SK-N-SH (cell line): ENCODE results near the gene HBA1. TPM values are rescaled to one million over a fixed set of nuclear protein-coding genes. Genes with fewer than 3 reads are reported as not detected.
"Not testable (repeated sequence)": the region's sequence is repeated elsewhere in the genome, so short reads cannot be mapped to it uniquely, and the experiment has no call there.

ENCODE experiments used
- CTCF ChIA-PET: fragments of 300-600, 350-600 bp; formaldehyde crosslinking; extraction: SDS; loops from one replicate; lab custom pipeline; 2021; lab: Yijun Ruan, JAX
- POLR2A ChIA-PET: fragments of 350-600 bp; sonication (Branson Sonifier 250); formaldehyde crosslinking; extraction: SDS; loops from one replicate; lab custom pipeline; 2020; ENCODE audit warnings: antibody characterized with exemption, inconsistent platforms; lab: Yijun Ruan, JAX
- DNase-seq: peaks from one replicate; pipeline ENCODE4 v3.0.0; 2012
- H2AFZ ChIP-seq: fragments of 200-600 bp; sonication (generic); 2 replicates; pipeline ENCODE4 v1.8.1; 2016; ENCODE audit warnings: antibody characterized with exemption, mild to moderate bottlenecking, low read depth
- H3F3A ChIP-seq: fragments of 200-600 bp; sonication (generic); replicated peaks from 2 replicates; pipeline ENCODE3; 2016; ENCODE audit warnings: antibody characterized with exemption, mild to moderate bottlenecking; ENCODE audit not compliant: insufficient read depth
- H3K27ac ChIP-seq, 2 experiments: fragments of 200-500 bp in 1 of 2; fragments of 200-600 bp in 1 of 2; sonication (Bioruptor generic) in 1 of 2; sonication (generic), shearing (Covaris generic) in 1 of 2; 2 replicates each; pipeline versions ENCODE4 v1.5.1 to v1.6.1; 2014 to 2016; ENCODE audit warnings: low read depth in 2 of 2, inconsistent platforms in 1 of 2, low read length in 1 of 2, mild to moderate bottlenecking in 1 of 2, mixed read lengths in 1 of 2
- H3K27me3 ChIP-seq: fragments of 200-600 bp; sonication (generic), shearing (Covaris generic); 2 replicates; pipeline ENCODE4 v1.6.1; 2016; ENCODE audit warnings: mixed run types; ENCODE audit not compliant: insufficient read depth
- H3K36me3 ChIP-seq, 2 experiments: fragments of 200-500 bp in 1 of 2; fragments of 200-600 bp in 1 of 2; sonication (Bioruptor generic) in 1 of 2; sonication (generic) in 1 of 2; replicated peaks in 1 of 2; 2 replicates each; pipeline versions ENCODE3 to v1.5.1; 2014 to 2016; ENCODE audit warnings: low read length in 1 of 2, mild to moderate bottlenecking in 1 of 2; ENCODE audit not compliant: insufficient read depth in 2 of 2, control insufficient read depth in 1 of 2
- H3K4me1 ChIP-seq, 2 experiments: fragments of 200-500 bp in 1 of 2; fragments of 200-600 bp in 1 of 2; sonication (Bioruptor generic) in 1 of 2; sonication (generic), shearing (Covaris generic) in 1 of 2; 2 replicates each; pipeline versions ENCODE4 v1.5.1 to v1.6.1; 2014 to 2016; ENCODE audit warnings: low read depth in 1 of 2, low read length in 1 of 2, mixed run types in 1 of 2; ENCODE audit not compliant: insufficient read depth in 2 of 2, control insufficient read depth in 1 of 2
- H3K4me2 ChIP-seq: fragments of 200-600 bp; sonication (generic), shearing (Covaris generic); 2 replicates; pipeline ENCODE4 v1.6.1; 2017; ENCODE audit warnings: mixed run types
- H3K4me3 ChIP-seq, 2 experiments: fragments of 200-500 bp in 1 of 2; fragments of 200-600 bp in 1 of 2; sonication (Bioruptor generic) in 1 of 2; sonication (generic), shearing (Covaris generic) in 1 of 2; 2 replicates each; pipeline versions ENCODE4 v1.5.1 to v1.8.1; 2014 to 2016; ENCODE audit warnings: low read depth in 2 of 2, inconsistent platforms in 1 of 2, low read length in 1 of 2, mild to moderate bottlenecking in 1 of 2, mixed read lengths in 1 of 2, moderate library complexity in 1 of 2
- H3K79me2 ChIP-seq: fragments of 200-600 bp; sonication (generic); 2 replicates; pipeline ENCODE4 v1.8.1; 2017; ENCODE audit warnings: mild to moderate bottlenecking; ENCODE audit not compliant: insufficient read depth
- H3K9ac ChIP-seq: fragments of 200-600 bp; sonication (generic); 2 replicates; pipeline ENCODE4 v1.6.1; 2017; ENCODE audit warnings: mixed run types
- H3K9me2 ChIP-seq: fragments of 200-600 bp; sonication (generic); 2 replicates; pipeline ENCODE4 v1.6.1; 2017; ENCODE audit warnings: mixed run types
- H3K9me3 ChIP-seq: fragments of 200-600 bp; sonication (generic); 2 replicates; pipeline ENCODE4 v1.6.1; 2017; ENCODE audit warnings: mixed run types, mild to moderate bottlenecking, moderate library complexity
- H4K20me1 ChIP-seq: fragments of 200-600 bp; sonication (generic); 2 replicates; pipeline ENCODE4 v1.6.1; 2017; ENCODE audit warnings: mild to moderate bottlenecking, mixed run types; ENCODE audit not compliant: insufficient read depth
- CHD2 ChIP-seq: fragments of 150-350 bp; IDR thresholded peaks from 2 replicates; pipeline ENCODE4 v1.6.1; 2018; ENCODE audit warnings: low read length; ENCODE audit not compliant: partially characterized antibody
- EP300 ChIP-seq, 2 experiments: IDR thresholded peaks; 2 replicates each; pipeline versions ENCODE4 v1.4.0 to v1.6.1; 2012; ENCODE audit warnings: borderline replicate concordance in 1 of 2, low read depth in 1 of 2, low read length in 1 of 2
- EZH2phosphoT487 ChIP-seq: fragments of 200-600 bp; sonication (generic); IDR thresholded peaks from 2 replicates; pipeline ENCODE4 v1.6.1; 2017; ENCODE audit warnings: low read depth, mixed run types, mild to moderate bottlenecking, antibody characterized with exemption, moderate library complexity, borderline replicate concordance
- FOXM1 ChIP-seq: IDR thresholded peaks from 2 replicates; pipeline ENCODE4 v1.4.0; 2012; ENCODE audit warnings: low read depth, mild to moderate bottlenecking
- GATA2 ChIP-seq: sonication (generic); formaldehyde crosslinking; IDR thresholded peaks from 2 replicates; pipeline ENCODE4 v1.5.0; 2020; ENCODE audit warnings: mild to moderate bottlenecking, missing genetic modification reagents
- MEF2A ChIP-seq: IDR thresholded peaks from 2 replicates; pipeline ENCODE4 v1.4.0; 2012; ENCODE audit warnings: low read depth, borderline replicate concordance
- NRF1 ChIP-seq: IDR thresholded peaks from 2 replicates; pipeline ENCODE4 v1.6.1; 2012; ENCODE audit warnings: low read depth, mild to moderate bottlenecking, low read length
- POLR2AphosphoS5 ChIP-seq: IDR thresholded peaks from 2 replicates; pipeline ENCODE4 v1.6.1; 2012; ENCODE audit warnings: low read depth, low read length
- RCOR1 ChIP-seq: fragments of 150-350 bp; IDR thresholded peaks from 2 replicates; pipeline ENCODE4 v1.6.1; 2017; ENCODE audit warnings: antibody characterized with exemption, low read length
- RFX5 ChIP-seq: IDR thresholded peaks from 2 replicates; pipeline ENCODE4 v1.6.1; 2012; ENCODE audit warnings: mild to moderate bottlenecking, improper control_type of control experiment, low read length
- SMC3 ChIP-seq: IDR thresholded peaks from 2 replicates; pipeline ENCODE4 v1.6.1; 2012; ENCODE audit warnings: low read depth, low read length, improper control_type of control experiment
- TCF12 ChIP-seq: IDR thresholded peaks from 2 replicates; pipeline ENCODE4 v1.4.0; 2012
- WGBS: methylation state at CpG from one replicate; pipeline ENCODE4 v1.1.6; 2017; ENCODE audit warnings: low lambda C conversion rate; 5-methylcytosine and 5-hydroxymethylcytosine counted together
- polyA plus RNA-seq, 3 experiments: library from polyadenylated mRNA; depleted of rRNA; stranded (reverse); fragments of >200 nt; gene quantifications; 2 replicates each; pipeline ENCODE4 v1.2.3, GENCODE V29; 2012
- TF ChIP-seq, protein P1 (sequence below): fragments of 150-350 bp; IDR thresholded peaks from 2 replicates; pipeline ENCODE4 v1.6.1; 2016; ENCODE audit warnings: mild to moderate bottlenecking, low read depth, low read length
- TF ChIP-seq, protein P2 (sequence below): fragments of 200-600 bp; sonication (generic); IDR thresholded peaks from 2 replicates; pipeline ENCODE4 v1.6.1; 2017; ENCODE audit warnings: antibody characterized with exemption, mild to moderate bottlenecking, moderate library complexity
- TF ChIP-seq, protein P3 (sequence below): IDR thresholded peaks from 2 replicates; pipeline ENCODE4 v1.4.0; 2012; ENCODE audit warnings: low read depth, borderline replicate concordance
- TF ChIP-seq, protein P4 (sequence below): IDR thresholded peaks from 2 replicates; pipeline ENCODE4 v1.4.0; 2012; ENCODE audit warnings: low read depth

The HBA1 gene
- polyA plus RNA-seq, 1 of the 3 experiments (the other 2 are of a cell fraction) = not detected

DNA sequence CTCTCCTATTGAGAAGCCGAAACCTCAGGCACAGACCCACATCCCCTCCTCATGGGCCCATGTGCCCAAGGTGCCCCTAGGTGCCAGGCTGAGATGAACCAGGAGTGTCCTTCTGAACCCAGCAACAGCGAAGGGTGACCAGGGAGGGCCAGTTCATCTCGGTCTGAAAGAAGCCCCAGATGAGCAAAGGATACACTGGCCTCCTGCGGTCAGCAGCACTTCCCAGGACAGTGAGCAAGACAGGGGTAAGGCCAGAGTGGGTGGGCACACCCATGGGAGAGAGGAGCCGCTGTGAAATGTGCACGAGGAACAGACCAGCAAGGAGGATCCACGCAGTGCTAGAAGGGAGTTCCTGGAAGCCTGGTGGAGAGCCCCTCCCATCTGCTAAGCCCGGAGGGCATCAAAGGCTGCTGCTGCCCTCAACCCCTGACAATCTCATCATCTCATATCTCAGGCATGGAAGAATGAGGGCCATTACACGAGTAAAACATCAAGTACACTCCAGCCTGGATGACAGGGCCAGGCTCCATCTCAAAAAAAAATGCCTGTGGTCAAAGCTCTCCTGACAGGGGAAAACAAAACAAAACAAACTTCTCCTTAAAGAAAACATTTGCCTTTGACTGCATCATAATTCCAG, 27.3 kb upstream of the HBA1 start:
- H3F3A ChIP-seq = no peaks in the 10 kb centered on the region
- peak; percentile 75 for DNase-seq
- POLR2A ChIA-PET = no interaction called here
- no peak overlapping the region for H2AFZ ChIP-seq
- peaks cover 0 to 7% of the 10 kb centered on the region in 2 experiments; a peak in 1 of 4 replicates for H3K4me1 ChIP-seq
- 38% methylated on average over 9 of the region's 9 CpGs for WGBS
- no peaks in the 10 kb centered on the region for H3K27me3 ChIP-seq
- H3K4me3 ChIP-seq = no peak overlapping the region
- CTCF ChIA-PET = interaction anchor here (0.8 to 1.9 kb wide), 4 partner anchors 31 to 83 kb away, joined by 3 to 7 read pairs (median 4); partner anchors contain the start of gene HBQ1
- H3K9ac ChIP-seq = no peak overlapping the region
- H3K27ac ChIP-seq = no peak overlapping the region
- TF ChIP-seq, protein P1, sequence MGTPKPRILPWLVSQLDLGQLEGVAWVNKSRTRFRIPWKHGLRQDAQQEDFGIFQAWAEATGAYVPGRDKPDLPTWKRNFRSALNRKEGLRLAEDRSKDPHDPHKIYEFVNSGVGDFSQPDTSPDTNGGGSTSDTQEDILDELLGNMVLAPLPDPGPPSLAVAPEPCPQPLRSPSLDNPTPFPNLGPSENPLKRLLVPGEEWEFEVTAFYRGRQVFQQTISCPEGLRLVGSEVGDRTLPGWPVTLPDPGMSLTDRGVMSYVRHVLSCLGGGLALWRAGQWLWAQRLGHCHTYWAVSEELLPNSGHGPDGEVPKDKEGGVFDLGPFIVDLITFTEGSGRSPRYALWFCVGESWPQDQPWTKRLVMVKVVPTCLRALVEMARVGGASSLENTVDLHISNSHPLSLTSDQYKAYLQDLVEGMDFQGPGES = no peak
- TF ChIP-seq RCOR1 (peak; percentile 70), RFX5 (no peak), CHD2 (no peak), GATA2 (CRISPR knock-in tag) (peak; percentile 26; the same call in 1 of the 2 replicates)
- TF ChIP-seq, all 33 proteins: peak for 2
- no peaks in the 10 kb centered on the region for H3K36me3 ChIP-seq
- no peaks in the 10 kb centered on the region for H3K9me3 ChIP-seq
- no peaks in the 10 kb centered on the region for H3K9me2 ChIP-seq
- no peak overlapping the region for H3K4me2 ChIP-seq
- no peaks in the 10 kb centered on the region for H4K20me1 ChIP-seq
- H3K79me2 ChIP-seq = no peaks in the 10 kb centered on the region

DNA sequence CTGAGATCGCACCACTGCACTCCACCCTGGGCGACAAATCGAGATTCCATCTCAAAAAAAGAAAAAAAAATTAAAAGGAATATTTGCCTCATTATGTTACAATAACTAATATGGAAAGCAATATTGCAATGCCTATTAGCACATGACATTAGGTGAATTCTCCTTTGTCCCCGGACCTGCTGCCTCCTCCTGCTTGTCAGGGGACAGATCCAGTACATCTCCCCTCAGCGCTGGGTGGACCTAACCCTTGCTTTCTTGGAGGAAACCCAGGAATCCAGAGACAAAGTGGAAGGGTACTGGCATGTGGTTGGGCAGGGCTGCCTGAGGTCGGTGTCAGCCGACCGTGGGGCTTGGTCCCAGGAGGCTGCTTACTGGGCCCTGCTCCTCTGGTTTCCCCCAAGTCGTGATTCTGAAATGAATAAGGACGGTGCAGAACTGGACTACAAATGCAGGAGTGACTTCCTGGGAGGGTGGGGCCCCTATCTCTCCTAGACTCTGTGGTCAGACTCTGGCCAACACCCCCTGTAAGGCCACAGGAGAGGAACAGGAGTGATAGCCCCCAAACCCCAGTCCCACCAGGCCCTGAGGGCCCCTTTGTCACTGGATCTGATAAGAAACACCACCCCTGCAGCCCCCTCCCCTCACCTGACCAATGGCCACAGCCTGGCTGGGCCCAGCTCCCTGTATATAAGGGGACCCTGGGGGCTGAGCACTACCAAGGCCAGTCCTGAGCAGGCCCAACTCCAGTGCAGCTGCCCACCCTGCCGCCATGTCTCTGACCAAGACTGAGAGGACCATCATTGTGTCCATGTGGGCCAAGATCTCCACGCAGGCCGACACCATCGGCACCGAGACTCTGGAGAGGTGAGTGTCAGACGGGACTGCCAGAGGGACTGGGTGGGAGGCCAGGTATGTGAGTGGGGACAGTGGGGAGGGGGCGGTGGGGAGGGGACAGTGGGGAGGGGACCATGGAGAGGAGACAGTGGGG, 24.0 kb upstream of the HBA1 start, which contains the start of gene HBZ:
Gene HBZ, plus strand, starts transcription at position 504 of the 988 bp plus-strand sequence. Its CDS starts 266 bp downstream, at position 770.
- no peak for DNase-seq
- WGBS = 93% methylated on average over 17 of the region's 17 CpGs

DNA sequence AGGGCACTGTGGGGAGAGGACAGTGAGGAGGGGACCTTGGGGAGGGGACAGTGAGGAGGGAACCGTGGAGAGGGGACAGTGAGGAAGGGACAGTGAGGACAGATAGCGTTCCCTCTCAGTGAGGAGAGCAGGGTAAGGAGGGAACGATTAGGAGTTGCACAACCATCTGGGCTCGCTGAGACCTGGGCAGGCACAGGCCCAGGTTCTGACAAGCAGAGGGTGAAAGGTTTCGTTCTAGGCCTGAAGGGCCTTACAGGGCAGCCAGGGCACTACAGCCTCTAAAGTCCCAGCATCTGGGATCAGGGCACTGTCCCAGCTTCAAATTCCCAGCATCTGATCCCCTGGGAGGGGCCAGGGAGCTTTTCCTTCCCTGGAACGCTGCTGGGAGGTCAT, 23.4 kb upstream of the HBA1 start:
- H3K4me1 ChIP-seq = peaks cover 0 to 14% of the 10 kb centered on the region in 2 experiments; a peak in 1 of 4 replicates
- DNase-seq, H3K27ac ChIP-seq, CTCF ChIA-PET, H3K9me3 ChIP-seq, H3K27me3 ChIP-seq, POLR2A ChIA-PET, H3K79me2 ChIP-seq, H4K20me1 ChIP-seq, H3K9ac ChIP-seq, H2AFZ ChIP-seq, H3K36me3 ChIP-seq, H3K4me3 ChIP-seq, H3K9me2 ChIP-seq, H3F3A ChIP-seq, H3K4me2 ChIP-seq: not testable (repeated sequence)
- WGBS = 94% methylated on average over 4 of the region's 6 CpGs

More for the DNA sequence above, 24.0 kb upstream of the HBA1 start, which contains the start of gene HBZ:
- ChIA-PET CTCF (interaction anchor here (1.0 to 1.7 kb wide), 2 partner anchors 28 to 56 kb away, joined by 3 to 4 read pairs; partner anchors contain the start of gene HBQ1), POLR2A (no interaction called here)
- H3K27me3 ChIP-seq = no peaks in the 10 kb centered on the region
- H3K79me2 ChIP-seq = no peaks in the 10 kb centered on the region
- H3F3A ChIP-seq = no peaks in the 10 kb centered on the region
- no peaks in the 10 kb centered on the region for H3K9me3 ChIP-seq
- no peak within 1 kb of the TSS for H3K4me3 ChIP-seq
- no peak within 1 kb of the TSS for H3K4me2 ChIP-seq
- TF ChIP-seq GATA2 (CRISPR knock-in tag) (no peak), SMC3 (no peak), FOXM1 (no peak), EP300 (IDR thresholded peaks at IDR 0.05; ENCODE audit: borderline replicate concordance in 1 of 2, low read depth in 1 of 2, low read length in 1 of 2) (no peak), POLR2AphosphoS5 (no peak), EZH2phosphoT487 (no peak), TCF12 (no peak), NRF1 (no peak), MEF2A (no peak)
- TF ChIP-seq, protein P2, sequence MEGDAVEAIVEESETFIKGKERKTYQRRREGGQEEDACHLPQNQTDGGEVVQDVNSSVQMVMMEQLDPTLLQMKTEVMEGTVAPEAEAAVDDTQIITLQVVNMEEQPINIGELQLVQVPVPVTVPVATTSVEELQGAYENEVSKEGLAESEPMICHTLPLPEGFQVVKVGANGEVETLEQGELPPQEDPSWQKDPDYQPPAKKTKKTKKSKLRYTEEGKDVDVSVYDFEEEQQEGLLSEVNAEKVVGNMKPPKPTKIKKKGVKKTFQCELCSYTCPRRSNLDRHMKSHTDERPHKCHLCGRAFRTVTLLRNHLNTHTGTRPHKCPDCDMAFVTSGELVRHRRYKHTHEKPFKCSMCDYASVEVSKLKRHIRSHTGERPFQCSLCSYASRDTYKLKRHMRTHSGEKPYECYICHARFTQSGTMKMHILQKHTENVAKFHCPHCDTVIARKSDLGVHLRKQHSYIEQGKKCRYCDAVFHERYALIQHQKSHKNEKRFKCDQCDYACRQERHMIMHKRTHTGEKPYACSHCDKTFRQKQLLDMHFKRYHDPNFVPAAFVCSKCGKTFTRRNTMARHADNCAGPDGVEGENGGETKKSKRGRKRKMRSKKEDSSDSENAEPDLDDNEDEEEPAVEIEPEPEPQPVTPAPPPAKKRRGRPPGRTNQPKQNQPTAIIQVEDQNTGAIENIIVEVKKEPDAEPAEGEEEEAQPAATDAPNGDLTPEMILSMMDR = no peak
- TF ChIP-seq, protein P3, sequence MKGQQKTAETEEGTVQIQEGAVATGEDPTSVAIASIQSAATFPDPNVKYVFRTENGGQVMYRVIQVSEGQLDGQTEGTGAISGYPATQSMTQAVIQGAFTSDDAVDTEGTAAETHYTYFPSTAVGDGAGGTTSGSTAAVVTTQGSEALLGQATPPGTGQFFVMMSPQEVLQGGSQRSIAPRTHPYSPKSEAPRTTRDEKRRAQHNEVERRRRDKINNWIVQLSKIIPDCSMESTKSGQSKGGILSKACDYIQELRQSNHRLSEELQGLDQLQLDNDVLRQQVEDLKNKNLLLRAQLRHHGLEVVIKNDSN = no peak
- TF ChIP-seq, protein P4, sequence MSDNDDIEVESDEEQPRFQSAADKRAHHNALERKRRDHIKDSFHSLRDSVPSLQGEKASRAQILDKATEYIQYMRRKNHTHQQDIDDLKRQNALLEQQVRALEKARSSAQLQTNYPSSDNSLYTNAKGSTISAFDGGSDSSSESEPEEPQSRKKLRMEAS = no peak
- H2AFZ ChIP-seq = no peak within 1 kb of the TSS
- peaks cover 0 to 14% of the 10 kb centered on the region in 2 experiments; a peak in 1 of 4 replicates for H3K4me1 ChIP-seq
- H4K20me1 ChIP-seq = no peaks in the 10 kb centered on the region
- H3K9me2 ChIP-seq = no peaks in the 10 kb centered on the region
- no peak within 1 kb of the TSS for H3K9ac ChIP-seq
- H3K36me3 ChIP-seq = no peaks in the 10 kb centered on the region
- H3K27ac ChIP-seq = no peak within 1 kb of the TSS
